Stimulated activated naive CD4-positive, alpha-beta T cell (primary cell): ENCODE results near the gene LUZP2.

ENCODE experiments used
- DNase-seq, 6 experiments: peaks; one replicate each; lab custom pipeline; 2025; lab: John Stamatoyannopoulos, UW

The LUZP2 gene

DNA sequence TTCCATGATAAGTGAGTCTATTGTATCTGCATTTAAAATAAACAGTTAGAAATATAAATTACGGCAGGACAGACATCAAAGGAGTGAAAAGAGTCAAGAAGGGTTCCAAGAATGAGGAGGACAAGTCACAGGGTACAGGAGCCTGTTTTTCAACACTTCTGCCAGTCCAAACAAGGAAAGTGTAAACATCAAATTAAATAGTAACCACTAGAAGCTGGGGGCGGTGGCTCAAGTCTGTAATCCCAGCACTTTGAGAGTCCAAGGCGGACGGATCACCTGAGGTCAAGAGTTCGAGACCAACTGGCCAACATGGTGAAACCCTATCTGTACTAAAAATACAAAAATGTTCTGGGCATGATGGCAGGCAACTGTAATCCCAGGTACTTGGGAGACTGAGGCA, 219.6 kb downstream of the LUZP2 start:
- no peak for DNase-seq

DNA sequence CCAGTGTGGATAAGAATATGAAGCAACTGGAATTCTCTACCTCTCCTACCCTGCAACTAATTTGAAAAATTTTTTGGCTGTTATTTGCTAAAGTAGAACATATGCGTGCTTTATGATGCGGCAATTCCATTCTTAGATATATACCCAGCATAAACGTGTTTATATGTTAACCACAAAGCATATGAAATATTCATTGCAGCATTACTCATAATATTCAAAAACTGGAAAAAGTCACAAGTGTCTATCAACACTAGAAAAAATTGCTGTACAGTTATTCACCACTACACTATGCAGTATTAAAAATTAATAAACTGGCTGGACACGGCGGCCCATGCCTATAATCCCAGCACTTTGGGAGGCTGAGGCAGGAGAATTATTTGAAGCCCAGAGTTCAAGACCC, 226.4 kb downstream of the LUZP2 start:
- no peak for DNase-seq

DNA sequence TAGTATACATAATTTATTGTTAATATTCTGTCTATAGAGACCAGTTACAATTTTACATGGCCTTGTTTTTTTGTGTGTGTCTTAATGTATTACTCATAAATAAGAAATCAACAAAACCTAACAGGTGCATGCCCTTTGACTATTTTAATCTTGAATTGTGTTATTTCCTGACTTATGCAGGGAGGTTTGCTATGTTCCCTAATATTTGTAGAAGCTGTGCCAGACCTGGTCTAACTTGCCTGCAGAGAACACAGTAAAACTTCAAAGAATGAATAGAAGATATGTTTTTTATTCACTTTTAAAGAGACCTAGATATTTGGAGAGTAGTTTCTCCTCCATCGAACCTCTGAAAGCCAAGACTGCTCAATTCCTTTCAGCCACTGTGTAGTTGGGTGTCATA, 234.7 kb downstream of the LUZP2 start:
- DNase-seq = no peak

DNA sequence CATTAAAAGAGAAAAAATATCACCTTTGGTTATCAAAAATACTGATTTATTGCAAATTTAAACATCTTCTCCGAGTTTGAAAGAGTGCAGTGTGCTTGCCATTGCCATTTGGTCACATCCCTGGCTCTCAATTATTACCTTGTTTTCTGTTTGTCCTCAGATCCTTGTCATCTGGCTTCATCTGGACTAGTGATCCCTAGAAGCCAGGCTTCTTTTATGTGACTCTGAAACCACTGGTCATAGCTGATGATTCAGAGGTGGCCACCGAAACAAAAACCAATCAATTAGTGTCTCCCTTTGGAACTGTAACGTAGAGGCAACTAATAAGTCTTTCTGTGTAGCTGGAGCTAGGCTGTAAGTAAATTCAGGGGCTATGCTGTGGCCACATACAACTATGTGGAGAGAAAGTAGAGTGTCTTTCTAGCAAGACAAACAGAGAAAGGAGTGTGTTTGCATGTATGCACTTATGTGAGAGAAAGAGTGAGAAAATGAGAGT, 237.9 kb downstream of the LUZP2 start:
- DNase-seq = no peak

DNA sequence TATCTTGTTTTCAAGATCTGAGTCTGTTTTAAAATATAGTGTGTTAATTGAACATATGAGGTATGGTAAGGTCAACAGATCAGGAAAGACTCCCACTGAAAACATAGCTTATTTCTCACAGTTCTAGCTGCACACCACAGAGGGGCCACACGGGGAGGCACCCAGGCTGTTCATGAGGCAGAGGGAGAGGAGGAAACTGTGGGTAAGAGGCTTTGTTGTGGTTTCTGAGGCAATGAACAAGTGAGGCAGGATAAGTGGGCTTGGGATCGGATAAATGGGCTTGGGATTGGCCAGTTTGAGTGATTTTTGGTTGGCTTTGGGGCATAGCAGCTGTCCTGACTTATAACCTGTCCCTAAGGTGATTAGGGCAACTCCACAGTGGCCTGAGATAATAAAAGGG, 242.1 kb downstream of the LUZP2 start:
- DNase-seq = no peak

DNA sequence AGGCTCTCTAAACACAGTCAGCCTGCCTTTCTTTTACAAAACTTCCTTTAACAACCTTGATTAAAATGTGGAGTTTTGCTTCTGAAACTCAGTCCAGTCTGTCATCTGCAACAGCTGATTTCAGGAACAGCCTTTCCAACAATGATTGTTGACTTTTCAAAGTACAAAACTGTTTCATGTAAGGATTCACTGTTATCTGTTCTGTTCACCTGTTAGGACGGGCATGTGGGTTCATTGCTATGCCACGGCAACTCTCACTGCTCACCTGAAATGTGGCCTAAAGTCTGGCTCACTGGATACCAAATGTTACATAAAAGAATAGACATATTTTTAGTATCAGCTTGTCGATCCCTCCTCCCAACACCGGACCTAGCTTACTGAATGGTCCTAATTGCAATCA, 242.8 kb downstream of the LUZP2 start:
- no peak for DNase-seq

DNA sequence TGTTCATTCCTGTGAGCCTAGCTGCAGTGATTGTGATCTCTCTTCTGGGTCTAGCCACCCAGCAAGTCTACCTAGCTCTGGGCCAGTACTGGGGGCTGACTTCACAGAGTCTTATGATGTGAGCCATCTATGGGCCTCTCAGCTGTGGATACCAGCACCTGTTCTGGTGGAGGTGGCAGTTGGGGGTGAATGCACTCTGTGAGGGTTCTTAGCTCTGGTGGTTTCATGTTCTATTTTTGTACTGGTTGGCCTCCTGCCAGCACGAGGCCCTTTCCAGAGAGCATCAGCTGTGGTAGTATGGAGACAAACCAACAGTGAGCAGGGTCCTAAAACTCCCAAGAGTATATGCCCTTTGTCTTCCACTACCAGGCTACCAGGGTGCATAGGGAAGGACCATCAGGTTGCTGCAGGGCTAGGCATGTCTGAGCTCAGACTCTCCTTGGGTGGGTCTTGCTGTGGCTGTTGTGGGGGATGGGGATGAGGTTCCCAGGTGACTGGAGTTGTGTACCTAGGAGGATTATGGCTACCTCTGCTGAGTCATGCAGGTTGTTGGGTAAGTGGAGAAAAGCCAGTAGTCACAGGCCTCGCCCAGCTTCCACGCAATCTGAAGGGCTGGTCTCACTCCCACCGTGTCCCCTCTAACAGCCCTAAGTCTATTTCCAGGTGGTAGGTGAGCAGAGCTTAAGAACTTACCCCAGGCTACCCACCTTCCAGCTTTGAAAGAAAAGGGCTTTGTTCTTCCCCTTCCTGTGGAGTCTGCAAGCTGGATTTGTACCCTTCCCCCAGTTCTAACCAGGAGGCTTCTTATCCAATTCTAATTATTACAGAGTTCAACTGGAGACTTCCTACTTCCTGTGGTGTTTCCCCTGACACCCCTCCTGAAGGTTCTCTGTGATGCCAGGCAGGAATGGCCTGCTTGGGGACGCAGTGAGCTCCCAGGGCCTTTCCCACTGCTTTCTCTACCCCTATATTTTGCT, 250.7 kb downstream of the LUZP2 start:
- no peak for DNase-seq

DNA sequence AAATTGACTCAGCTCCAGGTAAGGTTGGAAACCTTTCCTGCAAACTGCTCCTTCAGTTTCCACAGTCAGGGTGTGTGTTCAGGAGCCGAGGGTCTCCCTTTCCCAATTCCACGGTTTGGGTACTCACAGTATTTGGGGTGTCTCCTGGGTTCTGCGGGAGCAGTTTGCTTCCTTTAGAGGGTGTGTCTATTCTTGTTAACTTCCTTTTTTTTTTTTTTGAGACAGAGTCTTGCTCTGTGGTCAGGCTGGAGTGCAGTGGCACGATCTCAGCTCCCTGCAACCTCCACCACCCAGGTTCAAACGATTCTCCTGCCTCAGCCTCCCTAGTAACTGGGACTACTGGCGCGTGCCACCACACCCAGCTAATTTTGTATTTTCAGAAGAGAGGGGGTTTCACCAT, 251.4 kb downstream of the LUZP2 start:
- no peak for DNase-seq

DNA sequence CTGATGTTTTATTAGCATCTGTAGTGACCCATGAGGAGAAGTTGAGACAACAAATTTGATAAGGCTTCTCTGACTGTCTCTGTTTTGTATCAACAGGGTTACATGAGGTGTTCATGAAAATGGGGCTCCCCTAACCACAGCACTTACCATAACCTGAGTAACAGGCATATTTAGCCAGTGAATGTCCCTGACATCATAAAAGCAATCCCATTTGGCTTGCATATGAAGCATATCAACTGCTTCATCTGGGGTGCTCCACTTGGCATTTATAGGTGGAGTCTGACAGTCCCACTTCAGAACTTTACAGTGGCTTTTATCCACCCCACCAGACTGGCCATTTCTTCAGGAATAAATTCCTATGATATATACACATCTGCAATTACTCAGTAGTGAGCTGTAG, 257.6 kb downstream of the LUZP2 start:
- no peak for DNase-seq

DNA sequence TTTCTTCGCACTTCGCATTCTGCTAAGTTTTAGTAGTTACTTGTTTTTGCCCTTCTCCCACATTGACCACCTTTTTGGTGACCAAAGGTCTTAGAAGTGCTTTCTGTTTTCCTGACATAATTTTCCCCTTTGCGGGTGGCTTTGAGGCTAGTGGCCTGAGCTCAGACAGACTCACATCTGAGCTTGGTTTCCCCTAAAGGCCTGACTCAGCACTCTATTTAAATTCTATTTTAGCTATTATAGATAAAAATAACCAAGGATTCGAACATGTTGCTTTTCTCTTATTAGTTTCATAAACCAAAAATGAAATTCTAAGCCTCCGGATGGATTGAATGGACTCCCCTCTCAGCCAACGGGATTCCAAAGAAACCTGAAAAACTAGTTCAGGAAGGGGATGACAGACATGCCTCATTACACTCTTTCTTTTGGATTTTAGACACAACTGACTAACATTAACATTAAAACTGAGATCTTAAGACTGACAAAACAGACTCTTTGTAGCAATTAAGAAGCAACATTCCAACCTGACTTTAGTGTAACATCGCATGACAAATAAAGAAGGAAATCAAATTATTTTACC, 258.5 kb downstream of the LUZP2 start:
- DNase-seq = no peak

DNA sequence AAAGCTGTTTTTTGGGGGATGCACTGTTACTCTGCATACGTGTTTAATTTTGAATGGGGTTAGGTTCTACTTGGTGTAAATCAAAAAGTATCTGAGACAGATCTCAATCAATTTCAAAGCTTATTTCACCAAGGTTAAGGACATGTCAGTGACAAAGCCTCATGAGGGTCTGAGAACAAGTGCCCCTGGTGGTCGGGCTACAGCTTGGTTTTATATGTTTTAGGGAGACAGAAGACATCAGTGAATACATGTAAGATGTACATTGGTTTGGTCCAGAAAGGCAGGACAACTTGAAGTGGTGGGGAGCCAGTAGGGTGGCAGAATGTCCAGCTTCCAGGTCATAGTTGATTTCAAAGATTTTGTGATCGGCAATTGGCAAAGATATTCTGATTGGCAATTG, 262.9 kb downstream of the LUZP2 start:
- DNase-seq = no peak

DNA sequence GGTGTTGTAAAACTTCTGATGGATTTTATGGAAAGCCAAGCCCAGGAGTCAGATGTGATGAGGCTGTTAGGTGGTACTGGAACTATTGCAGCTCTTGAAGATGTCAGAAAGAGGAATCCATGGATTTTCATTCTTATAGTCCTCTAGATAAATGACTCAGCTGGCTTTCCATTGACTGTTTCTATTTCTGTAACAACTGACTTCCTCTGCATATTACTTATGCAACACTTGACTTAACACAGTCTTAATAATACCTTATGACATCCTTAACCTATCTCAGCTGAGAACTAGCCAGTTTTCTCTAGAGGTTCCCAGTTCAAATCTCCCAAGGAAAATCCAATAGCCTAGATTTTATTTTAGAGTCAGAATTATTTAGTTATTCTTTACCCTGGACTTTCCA, 263.8 kb downstream of the LUZP2 start:
- DNase-seq = no peak

DNA sequence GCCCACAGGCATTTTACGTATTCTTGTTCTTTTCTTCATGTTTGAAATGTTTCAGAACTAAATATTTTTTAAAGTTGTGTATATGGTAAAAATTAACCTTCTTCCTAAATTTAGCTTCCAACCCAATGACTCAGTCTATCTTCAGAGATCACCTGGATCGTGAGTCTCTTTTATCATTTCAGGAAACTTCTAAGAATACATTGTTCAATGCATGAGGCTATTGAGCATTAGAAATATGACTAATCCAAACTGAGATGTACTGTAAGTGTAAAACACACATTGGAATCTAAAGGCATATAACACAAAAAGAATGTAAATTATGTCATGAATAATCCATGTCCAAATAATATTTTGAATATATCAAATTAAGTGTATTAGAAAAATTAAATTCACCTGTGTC, 265.2 kb downstream of the LUZP2 start:
- DNase-seq = no peak

DNA sequence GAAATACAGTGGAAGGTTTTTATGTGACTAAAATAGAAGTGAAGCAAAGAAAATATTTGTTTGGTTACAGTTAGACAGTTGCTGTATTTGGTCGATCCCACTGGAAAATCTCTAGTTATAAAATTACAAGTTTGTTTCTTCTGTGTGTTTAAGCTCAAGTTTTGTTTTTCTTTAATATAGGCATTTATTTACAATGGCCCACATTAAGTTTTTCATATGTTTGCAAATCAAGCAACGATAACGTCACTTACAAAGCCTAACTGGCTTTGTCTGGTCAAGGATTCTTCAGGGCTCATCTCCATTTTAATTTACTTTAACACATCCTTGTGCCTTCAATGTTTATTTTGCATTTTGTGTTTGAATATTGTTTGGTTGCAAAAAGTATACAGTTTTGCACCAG, 270.6 kb downstream of the LUZP2 start:
- no peak for DNase-seq

DNA sequence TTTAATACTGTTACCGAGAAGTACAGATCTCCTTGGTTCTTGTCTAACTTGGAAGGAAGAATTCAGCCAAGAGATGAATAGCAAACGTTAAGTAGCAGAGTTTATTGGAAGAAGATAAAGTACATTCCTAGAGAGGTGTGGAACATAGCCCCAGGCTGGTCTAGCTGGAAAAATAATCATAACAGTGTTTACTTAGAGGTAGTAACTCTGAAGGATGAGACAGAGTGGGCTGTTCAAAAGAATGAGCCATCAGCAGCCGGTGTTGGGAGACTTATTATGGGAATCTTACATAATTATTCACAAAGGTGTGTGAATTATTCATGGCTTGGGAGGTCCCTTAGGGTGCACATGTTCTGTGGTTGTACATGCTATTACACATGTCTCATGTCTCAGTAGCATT, 276.5 kb downstream of the LUZP2 start:
- no peak for DNase-seq

DNA sequence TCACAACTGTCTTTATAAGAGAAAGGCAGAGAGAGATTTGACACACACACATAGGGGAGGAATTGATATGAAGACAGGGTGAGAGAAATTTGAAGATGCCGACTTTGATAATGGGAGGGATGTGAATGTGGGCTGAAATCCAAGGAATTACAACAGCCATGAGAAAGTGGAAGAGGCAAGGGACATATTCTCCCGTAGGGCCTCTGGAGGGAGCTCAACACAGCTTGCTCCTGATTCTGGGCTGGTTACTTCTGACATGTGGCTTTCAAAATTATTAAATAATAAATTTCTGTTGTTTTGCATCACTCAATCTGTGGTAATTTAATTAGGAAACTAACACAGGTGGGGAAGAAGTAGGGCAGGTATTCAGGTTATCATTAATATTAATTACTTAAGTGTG, 282.9 kb downstream of the LUZP2 start:
- no peak for DNase-seq

DNA sequence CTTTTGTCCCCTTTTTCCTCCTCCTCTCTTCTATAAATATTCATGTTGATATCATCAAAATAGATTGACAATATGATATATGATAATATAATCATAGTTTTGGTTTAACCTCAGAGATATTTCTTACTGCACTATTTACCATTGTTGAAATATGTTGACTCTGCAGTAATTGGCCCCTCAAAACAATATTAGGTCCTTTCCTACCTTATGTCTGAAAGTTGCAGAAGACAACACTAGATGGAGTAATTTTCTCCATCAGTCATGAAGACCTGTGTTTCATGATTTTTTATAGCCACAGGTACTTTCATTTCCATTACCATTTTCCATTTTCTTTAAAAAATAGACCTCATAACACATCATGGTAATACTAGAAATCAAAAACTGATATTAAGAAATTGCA, 284.4 kb downstream of the LUZP2 start:
- no peak for DNase-seq

DNA sequence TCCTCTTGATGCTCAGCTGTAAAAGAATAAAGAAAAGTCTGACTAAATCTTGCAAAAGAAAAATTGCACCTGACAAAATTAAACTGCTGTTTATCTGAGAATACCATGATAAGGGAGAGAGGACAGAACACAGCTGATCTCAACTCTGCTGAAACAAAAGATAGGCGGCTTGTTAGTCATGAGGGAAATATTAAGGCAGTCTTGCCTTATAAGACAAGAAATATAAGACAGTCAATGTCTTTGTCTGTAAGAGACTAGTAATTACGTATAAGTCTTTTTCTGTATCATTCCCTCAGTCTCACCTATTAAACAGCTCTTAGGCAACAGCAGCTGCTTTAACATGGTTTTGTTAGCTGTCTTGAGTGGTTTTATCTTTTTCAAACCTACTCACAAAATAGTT, 296.6 kb downstream of the LUZP2 start:
- DNase-seq = no peak

DNA sequence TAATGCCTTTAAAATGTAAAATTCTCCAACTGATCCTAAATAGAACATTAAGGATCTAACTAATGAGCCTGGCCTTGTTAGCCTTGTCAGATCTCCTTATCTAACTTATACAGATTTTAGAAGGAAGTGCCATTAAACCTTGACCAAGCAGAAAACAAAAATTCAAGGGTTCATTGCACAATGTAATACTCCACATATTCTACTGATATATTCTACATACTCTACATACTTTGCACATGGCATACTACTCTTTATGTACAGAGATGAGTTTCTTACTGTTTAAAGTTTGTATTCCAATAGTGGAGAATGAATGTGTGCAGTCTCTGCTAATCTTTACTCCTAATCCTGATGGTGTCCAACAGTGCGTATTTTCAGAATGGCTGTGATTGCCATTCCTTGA, 297.2 kb downstream of the LUZP2 start:
- no peak for DNase-seq

DNA sequence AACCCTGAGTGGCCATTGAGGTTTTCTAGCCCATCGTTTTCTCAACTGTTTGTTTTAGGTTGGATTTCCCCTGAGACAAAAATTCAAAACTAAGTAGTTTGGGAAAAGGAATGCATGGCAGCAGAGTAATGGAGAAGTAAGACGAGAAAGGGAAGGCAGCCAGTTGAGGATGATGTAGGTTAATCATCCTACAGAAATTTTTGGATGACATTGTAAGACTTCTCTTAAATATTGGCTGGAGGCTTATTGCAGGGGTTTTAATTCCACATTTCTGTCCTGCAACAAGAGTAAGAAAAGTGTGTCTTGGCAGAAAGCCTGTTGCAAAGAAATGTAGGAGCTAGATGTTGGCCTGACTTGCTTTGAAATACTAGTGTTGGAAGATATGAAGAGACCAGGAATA, 308.8 kb downstream of the LUZP2 start:
- DNase-seq = no peak

DNA sequence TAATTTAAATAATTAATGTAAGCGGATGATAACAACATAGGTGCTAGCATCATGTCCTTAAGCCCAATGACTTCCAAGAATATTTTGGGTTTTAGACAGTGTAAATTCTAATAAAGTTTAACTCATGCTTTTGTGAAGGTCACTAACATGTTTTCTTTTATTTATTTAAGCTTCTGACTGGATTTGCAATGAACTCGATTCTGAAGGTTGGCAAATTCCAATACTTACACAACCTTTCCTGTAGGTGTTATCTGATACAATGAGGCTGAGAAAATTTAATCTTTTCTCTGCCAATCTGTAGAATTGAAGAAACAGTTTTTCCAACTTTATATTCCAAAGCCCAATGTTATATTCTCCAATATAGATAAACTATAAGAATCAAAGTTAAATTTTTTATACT, 311.3 kb downstream of the LUZP2 start:
- no peak for DNase-seq

DNA sequence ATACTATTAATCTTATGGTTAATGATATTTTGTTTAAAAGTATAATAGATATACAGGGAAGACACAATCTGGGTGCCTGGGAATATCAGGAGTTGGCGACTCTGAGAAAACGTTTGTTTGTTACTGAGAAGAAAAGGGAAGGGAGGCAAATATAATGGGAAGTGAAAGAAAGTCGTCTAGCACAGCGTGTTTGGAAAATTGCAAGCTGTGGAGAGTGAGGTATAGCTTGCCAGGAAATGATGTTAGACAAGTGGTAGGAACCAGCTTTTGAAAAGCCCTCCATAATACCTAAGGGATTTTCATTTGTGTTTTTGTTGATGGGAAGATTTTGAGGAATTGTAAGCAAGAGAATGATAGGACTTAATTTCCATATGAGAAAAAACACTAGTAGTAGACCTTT, 322.2 kb downstream of the LUZP2 start:
- no peak for DNase-seq

DNA sequence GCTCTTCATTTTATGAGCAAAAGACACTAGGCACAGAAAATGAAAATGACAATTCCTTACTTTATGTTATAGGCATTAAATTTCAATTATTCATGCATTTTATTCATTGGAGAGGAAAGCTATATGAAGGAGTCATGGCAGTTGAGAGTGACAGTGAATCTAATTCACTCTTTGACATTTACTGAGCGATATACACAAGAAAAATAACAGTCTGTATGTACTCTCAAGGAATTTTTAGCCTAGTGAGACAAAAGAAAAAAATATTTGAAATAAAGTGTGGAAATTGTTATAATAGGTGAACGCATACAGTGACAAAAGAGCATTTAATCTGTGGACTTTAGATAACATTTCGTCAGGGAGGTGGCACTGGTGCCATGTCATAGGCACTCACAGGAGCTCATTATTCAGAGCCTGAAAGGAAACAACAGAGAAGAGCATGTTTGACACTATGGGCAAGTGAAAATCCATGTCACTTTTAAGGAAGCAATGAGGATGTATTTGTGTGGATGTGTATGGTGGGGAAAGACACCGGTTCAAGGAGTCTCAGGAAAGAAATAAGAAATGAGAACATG, 323.1 kb downstream of the LUZP2 start:
- no peak for DNase-seq
